Mucosa of stomach (tissue), 1 donor: ENCODE data around the gene GRK1.

Experiments used
- H3K27me3 ChIP-seq: one replicate; pipeline ENCODE4 v1.7.0; 2013; ENCODE audit warnings: mild to moderate bottlenecking, low read length; ENCODE audit not compliant: control insufficient read depth, insufficient read depth
- H3K36me3 ChIP-seq: one replicate; pipeline ENCODE4 v1.7.0; 2013; ENCODE audit warnings: low read length; ENCODE audit not compliant: control insufficient read depth, insufficient read depth
- H3K4me1 ChIP-seq: one replicate; pipeline ENCODE4 v1.7.0; 2013; ENCODE audit warnings: mild to moderate bottlenecking, low read length; ENCODE audit not compliant: control insufficient read depth, insufficient read depth
- H3K4me3 ChIP-seq: one replicate; pipeline ENCODE4 v1.7.0; 2013; ENCODE audit warnings: low read length
- H3K9ac ChIP-seq: one replicate; pipeline ENCODE4 v1.7.0; 2013; ENCODE audit warnings: mild to moderate bottlenecking, low read length, moderate library complexity
- H3K9me3 ChIP-seq: one replicate; pipeline ENCODE4 v1.7.0; 2013; ENCODE audit warnings: mild to moderate bottlenecking, low read length, moderate library complexity; ENCODE audit not compliant: control insufficient read depth
- donor health status: Pancreatic carcinoma.

Gene GRK1

DNA sequence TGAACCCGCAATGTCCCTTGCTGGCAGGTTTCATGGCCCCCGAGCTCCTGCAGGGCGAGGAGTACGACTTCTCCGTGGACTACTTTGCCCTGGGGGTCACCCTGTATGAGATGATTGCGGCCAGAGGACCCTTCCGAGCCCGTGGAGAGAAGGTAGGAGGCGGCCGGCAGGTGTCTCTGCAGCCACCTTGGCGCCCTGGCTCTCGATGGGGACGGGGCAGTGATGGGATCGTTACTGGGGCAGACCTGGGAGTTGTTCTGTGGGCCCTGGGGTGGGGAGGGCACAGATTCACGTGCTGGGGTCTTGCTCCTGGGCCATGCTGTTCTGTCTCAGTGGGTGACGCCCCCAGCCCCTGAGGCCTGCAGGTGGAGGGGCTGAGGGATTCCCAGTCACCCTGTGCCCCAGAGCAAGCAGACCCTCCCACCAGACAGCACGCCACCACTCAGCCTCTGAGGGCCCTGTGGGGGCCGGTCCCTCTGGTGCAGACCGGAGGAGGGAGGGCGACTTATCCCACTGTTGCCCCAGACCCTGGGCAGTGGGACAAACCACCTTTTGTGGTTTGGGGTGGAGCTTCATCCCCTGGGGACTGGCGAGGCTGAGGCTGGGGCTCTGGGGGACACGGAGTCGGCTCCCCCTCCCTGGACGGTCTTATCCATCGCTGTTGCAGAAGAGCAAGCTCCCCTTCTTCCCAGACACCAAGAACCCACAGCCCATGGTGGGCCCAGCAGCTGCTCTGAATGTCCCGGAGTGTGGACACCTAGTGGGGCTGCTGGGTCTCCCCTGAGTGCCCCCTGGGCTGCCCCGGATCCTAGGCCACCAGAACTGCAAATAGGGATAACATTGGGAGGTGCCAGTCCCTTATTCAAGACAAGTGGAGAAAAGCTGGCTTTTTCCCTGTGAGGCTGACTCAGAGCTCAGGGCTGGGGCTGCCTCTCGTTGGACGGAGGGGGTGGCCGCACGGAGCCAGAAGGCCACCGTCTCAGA, 64.5 kb downstream of the GRK1 start:
- Histone ChIP-seq H3K9me3 (no peaks in the 10 kb centered on the region), H3K9ac (no peak overlapping the region), H3K4me1 (no peaks in the 10 kb centered on the region), H3K27me3 (peaks cover 18% of the 10 kb centered on the region), H3K36me3 (no peaks in the 10 kb centered on the region), H3K4me3 (no peak overlapping the region)

DNA sequence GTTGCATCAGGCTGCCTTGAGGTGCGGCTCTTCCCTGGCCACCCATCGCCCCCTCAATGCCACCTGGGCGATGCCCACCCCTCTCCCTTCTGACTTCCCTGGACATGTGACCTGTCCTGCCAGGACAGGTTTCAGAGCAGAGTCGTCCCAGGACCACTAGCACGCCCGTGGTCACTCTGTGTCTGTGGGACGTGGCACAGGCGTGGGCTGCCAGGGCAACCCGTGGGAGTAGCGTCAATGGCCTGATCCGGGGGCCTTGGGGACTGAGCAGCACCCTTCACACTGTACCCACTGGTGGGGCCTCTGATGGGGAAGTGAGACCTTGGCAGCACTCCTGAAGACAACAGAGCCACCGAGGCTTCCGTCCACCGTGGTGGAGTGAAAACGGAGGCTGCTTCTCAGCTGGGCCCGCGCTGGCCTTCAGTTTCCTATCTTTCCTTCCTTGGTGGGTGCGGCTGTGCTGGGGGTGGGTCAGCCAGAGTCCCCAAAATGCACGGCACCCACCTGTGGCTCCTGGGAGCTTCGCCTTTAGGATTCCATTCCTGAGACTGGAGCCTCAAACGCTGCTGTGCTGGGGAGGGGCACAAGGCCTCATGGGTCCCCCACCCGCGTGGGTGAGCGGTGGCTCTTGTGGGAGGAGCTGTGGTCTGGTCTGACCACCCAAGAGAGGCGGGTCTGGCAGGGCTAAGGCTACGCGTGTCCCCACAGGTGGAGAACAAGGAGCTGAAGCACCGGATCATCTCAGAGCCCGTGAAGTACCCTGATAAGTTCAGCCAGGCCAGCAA, 65.3 kb downstream of the GRK1 start:
- Histone ChIP-seq H3K36me3 (no peaks in the 10 kb centered on the region), H3K9me3 (no peaks in the 10 kb centered on the region), H3K4me1 (no peaks in the 10 kb centered on the region), H3K27me3 (peaks cover 20% of the 10 kb centered on the region), H3K4me3 (no peak overlapping the region), H3K9ac (no peak overlapping the region)

DNA sequence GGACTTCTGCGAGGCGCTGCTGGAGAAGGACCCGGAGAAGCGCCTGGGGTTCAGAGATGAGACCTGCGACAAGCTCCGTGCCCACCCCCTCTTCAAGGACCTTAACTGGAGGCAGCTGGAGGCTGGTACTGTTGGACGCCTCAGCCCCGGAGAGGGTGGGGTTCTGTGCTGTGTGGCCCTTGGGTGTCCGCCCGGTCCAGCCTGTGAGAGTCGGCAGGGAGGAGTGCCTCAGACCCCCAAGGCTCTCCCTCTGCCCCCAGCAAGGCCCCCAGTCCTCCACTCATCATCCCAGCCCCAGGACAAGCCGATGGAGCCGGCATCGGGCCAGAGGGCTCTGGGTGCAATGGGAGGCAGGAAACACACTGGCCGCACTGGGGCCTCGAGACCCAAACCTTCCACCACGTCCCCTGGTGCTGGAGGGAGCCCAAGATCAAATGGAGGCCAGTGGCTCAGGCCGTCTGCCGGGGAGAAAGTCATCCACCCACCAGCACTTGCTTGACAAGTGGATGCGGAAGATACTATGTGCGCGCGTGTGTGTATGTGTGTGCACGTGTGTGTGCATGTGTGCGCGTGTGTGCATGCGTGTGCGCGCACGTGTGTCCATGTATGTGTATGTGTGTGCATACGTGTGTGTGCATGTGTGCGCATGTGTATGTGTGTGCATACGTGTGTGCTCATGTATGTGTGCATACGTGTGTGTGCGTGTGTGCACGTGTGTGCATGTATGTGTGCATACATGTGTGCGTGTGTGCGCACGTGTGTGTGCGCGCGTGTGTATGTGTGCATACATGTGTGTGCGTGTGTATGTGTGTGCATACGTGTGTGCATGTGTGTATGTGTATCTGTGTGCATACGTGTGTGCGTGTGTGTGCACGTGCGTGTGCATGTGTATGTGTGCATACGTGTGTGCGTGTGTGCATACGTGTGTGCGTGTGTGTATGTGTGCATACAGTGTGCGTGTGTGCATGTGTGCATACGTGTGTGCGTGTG, 66.2 kb downstream of the GRK1 start:
- H3K4me3 ChIP-seq: no peak overlapping the region
- H3K27me3 ChIP-seq: peaks cover 22% of the 10 kb centered on the region
- H3K9ac ChIP-seq: no peak overlapping the region

DNA sequence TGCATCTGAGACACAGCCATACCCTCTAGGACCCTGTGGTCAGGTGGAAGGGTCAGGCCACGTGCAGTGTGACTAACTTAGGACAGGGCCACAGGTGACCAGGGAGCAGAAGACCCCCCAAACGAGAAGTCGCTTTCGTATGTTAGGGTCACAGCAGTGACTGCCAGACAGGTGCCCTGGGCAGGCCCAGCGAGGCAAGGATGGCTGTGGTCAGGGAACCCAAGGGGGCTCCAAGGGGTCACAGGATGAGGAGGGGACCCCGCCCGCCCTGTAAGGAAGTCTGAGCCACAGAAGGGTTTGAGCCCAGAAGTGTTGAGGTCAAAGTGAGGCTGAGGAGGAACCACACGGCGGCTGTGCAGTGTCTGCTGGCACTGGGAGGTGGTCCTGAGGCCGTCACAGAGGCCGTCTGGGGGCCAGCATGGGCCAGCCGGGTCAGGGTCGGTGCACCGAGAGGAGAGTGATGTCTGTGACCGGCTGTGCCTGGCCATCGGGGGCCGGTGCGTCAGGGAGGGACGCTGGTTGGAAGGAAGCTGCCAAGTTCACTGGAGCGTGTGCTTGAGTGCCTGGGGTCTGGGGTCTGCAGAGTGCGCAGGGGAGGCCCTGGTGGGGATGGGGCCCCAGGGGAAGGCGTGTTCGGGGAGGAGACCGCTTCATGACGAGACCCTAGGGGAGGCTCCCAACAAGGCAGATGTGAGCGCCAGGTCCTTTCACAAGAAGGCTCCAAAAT, 67.2 kb downstream of the GRK1 start:
- no peak overlapping the region for H3K9ac ChIP-seq
- no peak overlapping the region for H3K4me3 ChIP-seq
- no peaks in the 10 kb centered on the region for H3K4me1 ChIP-seq
- H3K9me3 ChIP-seq: no peaks in the 10 kb centered on the region
- no peaks in the 10 kb centered on the region for H3K36me3 ChIP-seq
- peaks cover 21% of the 10 kb centered on the region for H3K27me3 ChIP-seq

More for the DNA sequence above, 66.2 kb downstream of the GRK1 start:
- Histone ChIP-seq H3K9me3 (no peaks in the 10 kb centered on the region), H3K4me1 (no peaks in the 10 kb centered on the region), H3K36me3 (no peaks in the 10 kb centered on the region)

DNA sequence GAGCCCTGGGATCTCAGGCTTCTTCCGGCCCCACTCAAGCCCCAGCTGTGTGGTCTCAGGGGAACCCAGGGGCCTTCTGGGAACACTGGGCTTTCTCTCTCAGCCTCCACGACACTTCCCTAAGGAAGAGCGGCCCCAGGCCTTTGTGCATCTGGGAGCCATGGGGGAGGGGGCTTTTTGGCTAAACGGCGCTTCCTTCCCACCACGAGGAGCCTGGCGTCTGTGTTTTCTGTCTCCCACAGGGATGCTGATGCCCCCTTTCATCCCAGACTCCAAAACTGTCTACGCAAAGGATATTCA, 67.8 kb downstream of the GRK1 start:
- no peaks in the 10 kb centered on the region for H3K4me1 ChIP-seq

DNA sequence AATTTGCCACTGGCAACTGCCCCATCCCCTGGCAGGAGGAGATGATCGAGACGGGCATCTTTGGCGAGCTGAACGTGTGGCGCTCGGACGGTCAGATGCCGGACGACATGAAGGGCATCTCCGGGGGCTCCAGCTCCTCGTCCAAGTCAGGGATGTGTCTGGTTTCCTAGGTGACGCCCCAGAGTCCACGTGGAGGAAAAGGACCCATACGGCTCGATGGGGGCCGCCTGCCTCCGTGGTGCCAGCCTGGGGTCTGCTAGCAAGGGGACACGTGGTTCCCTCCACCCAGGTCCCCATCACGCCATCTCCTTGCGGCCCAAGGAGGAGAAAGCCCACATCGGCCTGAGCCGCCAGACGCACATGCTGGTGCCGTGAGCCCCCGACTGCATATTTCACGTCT, 68.2 kb downstream of the GRK1 start:
- H3K36me3 ChIP-seq: no peaks in the 10 kb centered on the region
- no peaks in the 10 kb centered on the region for H3K4me1 ChIP-seq
- H3K27me3 ChIP-seq: peaks cover 13% of the 10 kb centered on the region
- no peak overlapping the region for H3K4me3 ChIP-seq
- no peaks in the 10 kb centered on the region for H3K9me3 ChIP-seq
- H3K9ac ChIP-seq: no peak overlapping the region

More for the DNA sequence above, 67.8 kb downstream of the GRK1 start:
- Histone ChIP-seq H3K4me3 (no peak overlapping the region), H3K9ac (no peak overlapping the region), H3K36me3 (no peaks in the 10 kb centered on the region), H3K9me3 (no peaks in the 10 kb centered on the region), H3K27me3 (peaks cover 16% of the 10 kb centered on the region)

DNA sequence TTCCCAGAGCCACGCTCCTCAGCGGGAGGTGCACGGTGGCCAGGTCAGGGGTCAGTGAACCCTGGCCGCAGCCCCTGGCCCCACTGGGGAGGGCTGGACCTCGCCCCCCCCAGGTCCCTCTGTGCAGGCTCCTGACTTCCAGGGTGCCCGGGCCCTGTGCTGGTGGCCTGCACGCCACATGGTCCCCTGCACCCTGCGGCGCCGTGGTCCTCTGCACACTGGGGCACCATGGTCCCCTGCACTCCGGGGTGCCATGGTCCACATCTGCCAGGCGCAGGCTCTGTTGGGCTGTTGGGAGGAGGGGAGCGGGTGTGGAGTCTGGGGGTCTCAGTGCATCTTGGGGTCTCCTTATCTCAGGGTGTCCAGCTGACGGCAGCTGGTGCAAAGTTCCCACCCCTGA, 68.7 kb downstream of the GRK1 start:
- Histone ChIP-seq H3K4me1 (no peaks in the 10 kb centered on the region), H3K27me3 (peaks cover 8% of the 10 kb centered on the region), H3K9me3 (no peaks in the 10 kb centered on the region), H3K36me3 (no peaks in the 10 kb centered on the region), H3K9ac (no peak overlapping the region), H3K4me3 (no peak overlapping the region)

DNA sequence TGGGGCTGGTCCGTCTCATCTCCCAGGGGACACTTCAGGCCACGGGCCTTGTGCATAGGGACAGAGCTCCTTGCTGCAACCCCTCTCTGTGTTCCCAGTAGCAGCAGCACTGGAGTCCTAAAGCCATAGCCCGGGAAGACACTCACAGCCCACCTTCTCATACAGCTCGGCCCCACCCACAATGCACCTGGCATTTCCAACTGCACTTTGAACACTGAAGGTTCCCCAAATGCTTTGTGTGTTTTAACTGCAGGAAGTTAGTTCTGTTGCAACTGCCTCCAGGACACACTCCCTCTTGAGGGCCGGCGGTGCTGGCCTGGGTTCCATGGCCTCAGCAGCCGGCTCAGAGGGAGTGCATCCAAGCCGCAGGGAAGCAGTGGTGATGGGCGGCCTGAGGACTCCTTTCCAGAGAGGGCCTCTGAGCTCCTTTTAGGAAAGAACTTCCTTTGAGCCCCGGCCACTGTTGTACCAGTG, 69.3 kb downstream of the GRK1 start:
- H3K27me3 ChIP-seq: peaks cover 4% of the 10 kb centered on the region
- no peaks in the 10 kb centered on the region for H3K9me3 ChIP-seq
- no peak overlapping the region for H3K4me3 ChIP-seq
- H3K36me3 ChIP-seq: no peaks in the 10 kb centered on the region
- no peaks in the 10 kb centered on the region for H3K4me1 ChIP-seq
- no peak overlapping the region for H3K9ac ChIP-seq

DNA sequence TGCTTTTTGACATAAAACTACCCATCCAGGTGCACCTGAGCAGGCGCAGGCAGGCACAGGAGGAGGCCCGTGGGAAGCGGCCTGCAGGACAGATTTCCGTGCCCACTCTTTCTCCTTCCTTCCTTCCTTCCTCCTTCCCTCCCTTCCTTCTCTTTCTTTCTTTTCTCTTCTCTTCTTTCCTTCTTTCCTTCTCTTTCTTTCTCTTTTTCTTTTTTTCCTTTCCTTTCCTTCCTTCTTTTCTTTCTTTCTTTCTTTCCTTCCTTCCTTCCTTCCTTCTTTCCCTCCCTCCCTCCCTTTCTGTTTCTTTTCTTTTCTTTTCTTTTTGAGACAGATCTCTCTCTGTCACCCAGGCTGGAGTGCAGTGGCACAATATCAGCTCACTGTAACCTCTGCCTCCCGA, 70.8 kb downstream of the GRK1 start:
- Histone ChIP-seq H3K36me3 (no peaks in the 10 kb centered on the region), H3K27me3 (peaks cover 8% of the 10 kb centered on the region), H3K4me1 (peaks cover 9% of the 10 kb centered on the region), H3K4me3 (no peak overlapping the region), H3K9me3 (no peaks in the 10 kb centered on the region), H3K9ac (no peak overlapping the region)

DNA sequence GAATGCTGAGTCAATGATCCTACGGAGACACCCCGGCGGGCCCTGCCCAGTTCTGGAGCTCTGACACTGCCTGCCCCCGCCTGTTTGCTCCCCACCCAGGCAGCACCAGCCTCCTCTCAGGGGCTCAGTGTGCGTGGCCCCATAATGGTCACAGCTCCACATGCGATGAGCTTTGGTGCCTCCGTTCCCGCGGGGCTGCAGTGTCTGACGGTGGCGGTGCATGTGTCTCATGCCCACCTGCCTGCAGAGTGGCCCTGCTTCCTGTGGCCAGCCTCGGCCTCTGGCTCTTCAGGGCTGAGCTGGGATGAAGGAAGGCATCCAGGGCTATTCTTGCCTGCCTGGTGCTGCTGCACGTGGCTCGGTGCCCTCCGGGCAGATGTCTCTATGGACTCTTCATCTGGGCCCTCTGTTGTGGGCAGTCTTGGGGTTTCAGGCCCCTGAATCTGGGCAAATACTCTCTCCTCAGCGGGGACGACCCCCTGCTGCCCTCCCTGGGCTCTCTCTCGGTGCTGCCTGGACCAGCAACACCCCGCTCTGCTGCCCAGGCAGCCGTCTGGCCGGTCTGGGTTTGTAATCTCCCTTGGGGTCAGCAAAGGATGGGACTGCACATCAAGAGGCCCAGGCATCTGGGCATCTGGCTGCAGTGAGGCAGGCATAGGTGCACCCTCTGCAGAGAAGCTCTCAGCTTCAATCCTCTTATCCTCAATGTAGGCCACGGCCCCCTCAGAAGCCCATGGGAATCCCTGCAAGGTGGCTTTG, 72.7 kb downstream of the GRK1 start:
- H3K27me3 ChIP-seq: peaks cover 8% of the 10 kb centered on the region
- peaks cover 9% of the 10 kb centered on the region for H3K4me1 ChIP-seq

DNA sequence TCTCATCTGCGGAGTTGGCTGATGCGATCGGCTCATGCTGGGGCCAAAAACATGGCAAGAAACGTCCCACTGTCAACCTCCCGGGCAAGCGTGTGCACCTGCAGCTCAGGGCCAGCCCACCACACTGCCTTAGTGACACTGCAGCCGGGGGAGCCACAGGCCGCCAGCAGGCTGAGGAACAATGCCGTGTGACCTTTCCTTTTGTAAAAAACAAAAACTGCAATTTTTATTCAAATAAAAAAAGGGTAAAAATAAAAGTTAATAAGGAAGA, 73.2 kb downstream of the GRK1 start:
- no peak overlapping the region for H3K4me3 ChIP-seq
- H3K27me3 ChIP-seq: peaks cover 8% of the 10 kb centered on the region
- H3K4me1 ChIP-seq: peaks cover 9% of the 10 kb centered on the region
- no peaks in the 10 kb centered on the region for H3K36me3 ChIP-seq
- H3K9me3 ChIP-seq: no peaks in the 10 kb centered on the region
- H3K9ac ChIP-seq: no peak overlapping the region

More for the DNA sequence above, 72.7 kb downstream of the GRK1 start:
- H3K4me3 ChIP-seq: no peak overlapping the region
- no peaks in the 10 kb centered on the region for H3K9me3 ChIP-seq
- no peak overlapping the region for H3K9ac ChIP-seq
- no peaks in the 10 kb centered on the region for H3K36me3 ChIP-seq
